Peyer's patch (tissue), 4 donors: ENCODE measurements around the gene CLDN1.

Experiments used
- POLR2A ChIP-seq, 2 donors: fragments of 450-650 bp; IDR thresholded peaks; one replicate each; pipeline ENCODE4 v1.5.1; 2017; ENCODE audit warnings: antibody characterized with exemption in 2 of 2, mild to moderate bottlenecking in 2 of 2, moderate library complexity in 2 of 2
- TF ChIP-seq, protein P1 (sequence below), 6 experiments: fragments of 450-650 bp in 4 of 6; fragments of 200-600 bp in 2 of 6; sonication (generic) in 1 of 6; IDR thresholded peaks; one replicate each; pipeline ENCODE4 v1.5.1; 2017 to 2019; ENCODE audit warnings: antibody characterized with exemption in 6 of 6, mild to moderate bottlenecking in 3 of 6, moderate library complexity in 1 of 6

DNA sequence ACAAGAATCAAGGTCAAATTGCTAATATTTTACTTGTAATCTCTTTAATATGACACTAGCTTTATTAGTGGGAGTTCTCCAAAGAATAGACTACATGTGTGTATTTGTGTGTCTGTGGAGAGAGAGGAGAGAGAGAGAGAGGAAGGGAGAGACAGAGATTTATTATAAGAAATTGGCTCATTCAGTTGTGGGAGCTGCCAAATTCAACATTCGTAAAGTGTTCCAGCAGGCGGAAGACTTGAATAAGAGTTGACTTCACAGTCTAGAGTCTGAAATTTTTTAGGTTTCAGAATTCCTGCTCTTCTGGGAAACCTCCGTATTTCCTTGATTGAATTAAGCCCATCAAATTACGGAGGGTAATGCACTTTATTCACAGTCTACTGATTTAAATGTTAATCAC lies 4.7 kb upstream of the CLDN1 start:
- TF ChIP-seq, protein P1, sequence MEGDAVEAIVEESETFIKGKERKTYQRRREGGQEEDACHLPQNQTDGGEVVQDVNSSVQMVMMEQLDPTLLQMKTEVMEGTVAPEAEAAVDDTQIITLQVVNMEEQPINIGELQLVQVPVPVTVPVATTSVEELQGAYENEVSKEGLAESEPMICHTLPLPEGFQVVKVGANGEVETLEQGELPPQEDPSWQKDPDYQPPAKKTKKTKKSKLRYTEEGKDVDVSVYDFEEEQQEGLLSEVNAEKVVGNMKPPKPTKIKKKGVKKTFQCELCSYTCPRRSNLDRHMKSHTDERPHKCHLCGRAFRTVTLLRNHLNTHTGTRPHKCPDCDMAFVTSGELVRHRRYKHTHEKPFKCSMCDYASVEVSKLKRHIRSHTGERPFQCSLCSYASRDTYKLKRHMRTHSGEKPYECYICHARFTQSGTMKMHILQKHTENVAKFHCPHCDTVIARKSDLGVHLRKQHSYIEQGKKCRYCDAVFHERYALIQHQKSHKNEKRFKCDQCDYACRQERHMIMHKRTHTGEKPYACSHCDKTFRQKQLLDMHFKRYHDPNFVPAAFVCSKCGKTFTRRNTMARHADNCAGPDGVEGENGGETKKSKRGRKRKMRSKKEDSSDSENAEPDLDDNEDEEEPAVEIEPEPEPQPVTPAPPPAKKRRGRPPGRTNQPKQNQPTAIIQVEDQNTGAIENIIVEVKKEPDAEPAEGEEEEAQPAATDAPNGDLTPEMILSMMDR (IDR thresholded peaks at IDR 0.05): no peak
- TF ChIP-seq POLR2A (IDR thresholded peaks at IDR 0.05): no peak
